H1 (cell line): ENCODE data around the gene TMA7. TPM values are rescaled to one million over a fixed set of nuclear protein-coding genes. Genes with fewer than 3 reads are reported as not detected.
A peak's percentile ranks its signal among the peaks of the same experiment; 100 is the strongest.

Experiments
- CTCF ChIA-PET: fragments of 300-600 bp; sonication (Branson Sonifier 250); formaldehyde crosslinking; loops from one replicate; lab custom pipeline; 2021; ENCODE audit not compliant: partially characterized antibody; lab: Charles Lee
- POLR2A ChIA-PET: fragments of 300-600 bp; sonication (Branson Sonifier 250); formaldehyde crosslinking; loops from one replicate; lab custom pipeline; 2021; ENCODE audit warnings: inconsistent platforms; ENCODE audit not compliant: partially characterized antibody; lab: Charles Lee
- DNase-seq, 2 experiments: peaks; one replicate each; pipeline versions ENCODE4 v3.0.0 to v3.0.0-alpha.2; 2010 to 2022; ENCODE audit warnings: low spot score in 2 of 2, low read depth in 1 of 2, mixed read lengths in 1 of 2
- FAIRE-seq: peaks from 2 replicates; lab custom pipeline; 2011; peaks lifted over from hg19 to GRCh38; lab: Jason Lieb, UNC
- H2AFZ ChIP-seq: 2 replicates; pipeline ENCODE4 v1.8.1; 2012; ENCODE audit warnings: low read length, inconsistent platforms
- H2AK5ac ChIP-seq: 2 replicates; pipeline ENCODE4 v1.6.1; 2013; ENCODE audit warnings: low read depth, low read length
- H2BK120ac ChIP-seq: replicated peaks from 2 replicates; pipeline ENCODE3; 2013; ENCODE audit warnings: low read depth, low read length, inconsistent platforms
- H2BK12ac ChIP-seq: 2 replicates; pipeline ENCODE4 v1.6.1; 2013; ENCODE audit warnings: low read depth, low read length
- H2BK15ac ChIP-seq: 2 replicates; pipeline ENCODE4 v1.6.1; 2013; ENCODE audit warnings: low read length
- H2BK20ac ChIP-seq: 2 replicates; pipeline ENCODE4 v1.6.1; 2013; ENCODE audit warnings: low read length
- H2BK5ac ChIP-seq: 2 replicates; pipeline ENCODE4 v1.6.1; 2013; ENCODE audit warnings: low read depth, low read length
- H3K14ac ChIP-seq: 2 replicates; pipeline ENCODE4 v1.6.1; 2013; ENCODE audit warnings: inconsistent platforms; ENCODE audit not compliant: insufficient read length
- H3K18ac ChIP-seq: 2 replicates; pipeline ENCODE4 v1.6.1; 2013; ENCODE audit warnings: low read length; ENCODE audit errors: extremely low read depth
- H3K23ac ChIP-seq: 2 replicates; pipeline ENCODE4 v1.6.1; 2013; ENCODE audit warnings: inconsistent platforms; ENCODE audit not compliant: insufficient read length
- H3K23me2 ChIP-seq: 2 replicates; pipeline ENCODE4 v1.6.1; 2013; ENCODE audit warnings: low read depth, low read length
- H3K27ac ChIP-seq: 2 replicates; pipeline ENCODE4 v1.6.1; 2011; ENCODE audit warnings: low read depth, low read length, inconsistent platforms
- H3K27me3 ChIP-seq, 4 experiments: replicated peaks in 1 of 4; 1 replicate in 1 of 4; 2 replicates in 3 of 4; pipeline versions ENCODE4 v1.6.1 to v1.8.1; 2011 to 2013; ENCODE audit warnings: low read length in 3 of 4, mild to moderate bottlenecking in 3 of 4, inconsistent platforms in 2 of 4, mixed read lengths in 2 of 4, moderate library complexity in 1 of 4; ENCODE audit not compliant: control insufficient read depth in 3 of 4, insufficient read depth in 3 of 4; ENCODE audit errors: extremely low read depth in 1 of 4
- H3K36me3 ChIP-seq, 4 experiments: 2 replicates each; pipeline versions ENCODE4 v1.6.1 to v1.8.1; 2011 to 2013; ENCODE audit warnings: mild to moderate bottlenecking in 4 of 4, low read length in 3 of 4, moderate library complexity in 2 of 4, control low read depth in 1 of 4, inconsistent platforms in 1 of 4; ENCODE audit not compliant: insufficient read depth in 4 of 4, control insufficient read depth in 2 of 4
- H3K4ac ChIP-seq: replicated peaks from 2 replicates; pipeline ENCODE3; 2013; ENCODE audit warnings: low read length, low read depth, mixed read lengths, inconsistent platforms; ENCODE audit not compliant: insufficient read length
- H3K4me1 ChIP-seq, 4 experiments: replicated peaks in 1 of 4; 1 replicate in 1 of 4; 2 replicates in 3 of 4; pipeline versions ENCODE4 v1.6.1 to v1.8.1; 2011 to 2013; ENCODE audit warnings: low read length in 3 of 4, inconsistent platforms in 2 of 4, mixed read lengths in 1 of 4; ENCODE audit not compliant: insufficient read depth in 4 of 4, control insufficient read depth in 3 of 4
- H3K4me2 ChIP-seq, 2 experiments: 2 replicates each; pipeline versions ENCODE4 v1.6.1 to v1.8.1; 2011 to 2013; ENCODE audit warnings: low read depth in 2 of 2, low read length in 2 of 2, control low read depth in 1 of 2, inconsistent platforms in 1 of 2, mild to moderate bottlenecking in 1 of 2; ENCODE audit not compliant: insufficient read depth in 1 of 2
- H3K4me3 ChIP-seq, 4 experiments: fragments of 200-600, 300-600 bp in 1 of 4; sonication (generic), shearing (Covaris generic), sonication (Bioruptor Twin) in 1 of 4; 2 replicates each; pipeline versions ENCODE4 v1.5.1 to v1.8.1; 2011 to 2016; ENCODE audit warnings: low read length in 4 of 4, low read depth in 3 of 4, control low read depth in 2 of 4, inconsistent platforms in 2 of 4, mild to moderate bottlenecking in 2 of 4, mixed read lengths in 1 of 4, moderate library complexity in 1 of 4; ENCODE audit not compliant: insufficient read depth in 2 of 4; ENCODE audit errors: extremely low read depth in 1 of 4
- H3K56ac ChIP-seq: replicated peaks from 2 replicates; pipeline ENCODE3; 2013; ENCODE audit warnings: low read depth, mild to moderate bottlenecking, mixed read lengths, low read length, inconsistent platforms; ENCODE audit not compliant: insufficient read length
- H3K79me1 ChIP-seq: 2 replicates; pipeline ENCODE4 v1.6.1; 2013; ENCODE audit warnings: low read depth, low read length, control low read depth
- H3K79me2 ChIP-seq, 2 experiments: 2 replicates each; pipeline versions ENCODE4 v1.6.1 to v1.8.1; 2012 to 2013; ENCODE audit warnings: low read length in 2 of 2, mild to moderate bottlenecking in 2 of 2, inconsistent platforms in 1 of 2; ENCODE audit not compliant: insufficient read depth in 2 of 2, control insufficient read depth in 1 of 2
- H3K9ac ChIP-seq, 4 experiments: replicated peaks in 1 of 4; 1 replicate in 1 of 4; 2 replicates in 3 of 4; pipeline versions ENCODE4 v1.6.1 to v1.8.1; 2011 to 2013; ENCODE audit warnings: low read depth in 3 of 4, low read length in 3 of 4, control low read depth in 2 of 4, mild to moderate bottlenecking in 2 of 4, moderate library complexity in 2 of 4, inconsistent platforms in 1 of 4; ENCODE audit errors: extremely low read depth in 1 of 4
- H3K9me3 ChIP-seq, 2 experiments: 2 replicates each; pipeline versions ENCODE4 v1.6.1 to v1.8.1; 2012 to 2013; ENCODE audit warnings: mild to moderate bottlenecking in 2 of 2, moderate library complexity in 2 of 2, control low read depth in 1 of 2, inconsistent platforms in 1 of 2, low read depth in 1 of 2, low read length in 1 of 2, mixed read lengths in 1 of 2; ENCODE audit not compliant: insufficient read depth in 2 of 2
- H4K20me1 ChIP-seq, 2 experiments: replicated peaks in 1 of 2; 2 replicates each; pipeline versions ENCODE3 to v1.8.1; 2011 to 2013; ENCODE audit warnings: inconsistent platforms in 2 of 2, low read length in 2 of 2, mild to moderate bottlenecking in 1 of 2; ENCODE audit not compliant: insufficient read depth in 2 of 2, control insufficient read depth in 1 of 2
- H4K5ac ChIP-seq: 2 replicates; pipeline ENCODE4 v1.6.1; 2013; ENCODE audit warnings: low read length, low read depth, mixed read lengths, inconsistent platforms; ENCODE audit not compliant: insufficient read length
- H4K8ac ChIP-seq: 2 replicates; pipeline ENCODE4 v1.8.0; 2013; ENCODE audit warnings: mild to moderate bottlenecking, moderate library complexity, low read length, inconsistent platforms; ENCODE audit not compliant: insufficient read depth; ENCODE audit errors: extremely low read depth
- H4K91ac ChIP-seq: replicated peaks from 2 replicates; pipeline ENCODE3; 2013; ENCODE audit warnings: low read length, mixed read lengths, inconsistent platforms; ENCODE audit not compliant: insufficient read length
- EP300 ChIP-seq, 2 experiments: IDR thresholded peaks; 1 replicate in 1 of 2; 2 replicates in 1 of 2; pipeline ENCODE4 v1.6.1; 2011 to 2012; ENCODE audit warnings: low read depth in 2 of 2, low read length in 2 of 2, mild to moderate bottlenecking in 2 of 2, borderline replicate concordance in 1 of 2, inconsistent platforms in 1 of 2, moderate library complexity in 1 of 2
- POLR2A ChIP-seq, 2 experiments: IDR thresholded peaks; 1 replicate in 1 of 2; 2 replicates in 1 of 2; pipeline ENCODE4 v1.6.1; 2011; ENCODE audit warnings: low read depth in 2 of 2, low read length in 2 of 2, mild to moderate bottlenecking in 2 of 2; ENCODE audit errors: control extremely low read depth in 1 of 2
- RAD21 ChIP-seq, 2 experiments: IDR thresholded peaks in 1 of 2; conservative IDR thresholded peaks in 1 of 2; 2 replicates each; pipeline ENCODE4 v1.6.1; 2011; ENCODE audit warnings: low read depth in 2 of 2, low read length in 2 of 2, improper control_type of control experiment in 1 of 2, inconsistent platforms in 1 of 2, mild to moderate bottlenecking in 1 of 2, moderate library complexity in 1 of 2
- TBP ChIP-seq: IDR thresholded peaks from 2 replicates; pipeline ENCODE4 v1.6.1; 2011; ENCODE audit warnings: low read depth, low read length, improper control_type of control experiment
- TEAD4 ChIP-seq: IDR thresholded peaks from 2 replicates; pipeline ENCODE4 v1.6.1; 2012; ENCODE audit warnings: low read depth, low read length, inconsistent platforms, mixed read lengths
- WGBS, 2 experiments: shearing (Covaris generic) in 1 of 2; methylation state at CpG; one replicate each; pipeline versions ENCODE4 v1.1.6 to v1.1.7; 2013 to 2015; ENCODE audit warnings: low lambda C conversion rate in 2 of 2, mixed read lengths in 2 of 2, inconsistent platforms in 1 of 2, low coverage in 1 of 2, missing lambda C conversion rate in 1 of 2; ENCODE audit not compliant: insufficient replicate concordance in 2 of 2, insufficient coverage in 1 of 2, insufficient read length in 1 of 2; ENCODE audit errors: extremely low coverage in 1 of 2, missing lambda C conversion rate in 1 of 2; 5-methylcytosine and 5-hydroxymethylcytosine counted together
- long read RNA-seq, 2 experiments: library from RNA in 1 of 2; library from capped mRNA in 1 of 2; stranded (forward); transcript quantifications; one replicate each; pipeline ENCODE4 v2.0.0, GENCODE V29; 2021; ENCODE audit warnings: inconsistent platforms in 1 of 2
- polyA minus RNA-seq, 3 experiments: library from RNA; depleted of rRNA, polyadenylated mRNA; stranded (reverse); fragments of >200 nt; gene quantifications; 1 replicate in 2 of 3; 2 replicates in 1 of 3; pipeline ENCODE4 v1.2.3, GENCODE V29; 2011
- polyA plus RNA-seq, 7 experiments: library from polyadenylated mRNA; depleted of rRNA in 3 of 7; stranded (reverse) in 5 of 7; unstranded in 2 of 7; fragments of >200 nt in 5 of 7; fragments of 200-250 nt in 2 of 7; gene quantifications; 1 replicate in 5 of 7; 2 replicates in 1 of 7; 4 replicates in 1 of 7; pipeline versions ENCODE4 v1.2.1 to v1.2.3, GENCODE V29; 2011 to 2013; ENCODE audit warnings: missing spikeins in 2 of 7, mixed read lengths in 2 of 7
- total RNA-seq: library from RNA; stranded (reverse); fragmentation: NEBNext Ultra II Directional; extraction: Animal tissue kit (Norgen Biotek cat#: 25700); gene quantifications from 2 replicates; pipeline ENCODE4 v1.2.1, GENCODE V29; 2021
- TF ChIP-seq, protein P1 (sequence below): IDR thresholded peaks from 2 replicates; pipeline ENCODE4 v1.6.1; 2011; ENCODE audit warnings: low read depth, mild to moderate bottlenecking, low read length; ENCODE audit not compliant: insufficient read depth

The TMA7 gene
- 305 and 322 TPM in 2 replicates for total RNA-seq
- 83.3 and 138 TPM in 2 replicates for polyA plus RNA-seq (2011; rRNA removed)
- polyA plus RNA-seq (2011; cell fraction: cytosol; rRNA removed): 282 TPM
- 36.5 TPM for polyA plus RNA-seq (2011; cell fraction: nucleus; rRNA removed)
- polyA plus RNA-seq (2012, experiment 1 of 2): 470 to 570 TPM (median 490 TPM) in 4 replicates
- 141 TPM for polyA plus RNA-seq (2012, experiment 2 of 2)
- polyA plus RNA-seq (2013, experiment 1 of 2): 965 TPM
- 959 TPM for polyA plus RNA-seq (2013, experiment 2 of 2)
- 8.2 and 9.6 TPM in 2 replicates for polyA minus RNA-seq (2011; rRNA and poly(A)+ RNA removed)
- polyA minus RNA-seq (2011; cell fraction: cytosol; rRNA and poly(A)+ RNA removed): 42.3 TPM
- 34.3 TPM for polyA minus RNA-seq (2011; cell fraction: nucleus; rRNA and poly(A)+ RNA removed)
- long read RNA-seq, experiment 1, transcript TMA7-202 (3 exons, 619 nt): minor isoform, 73 of 174 reads
- long read RNA-seq, experiment 1, transcript TMA7-201 (4 exons, 561 nt): major isoform, 75 of 174 reads
- long read RNA-seq, experiment 1, partial matches to known transcripts: 19 of 174 reads
- long read RNA-seq, experiment 1, other reads (novel, unspliced or antisense): 7 of 174 reads
- long read RNA-seq, experiment 2, transcript TMA7-202 (3 exons, 619 nt): major isoform, 7 of 12 reads
- long read RNA-seq, experiment 2, partial matches to known transcripts: 0 of 12 reads
- long read RNA-seq, experiment 2, other reads (novel, unspliced or antisense): 1 of 12 reads

DNA sequence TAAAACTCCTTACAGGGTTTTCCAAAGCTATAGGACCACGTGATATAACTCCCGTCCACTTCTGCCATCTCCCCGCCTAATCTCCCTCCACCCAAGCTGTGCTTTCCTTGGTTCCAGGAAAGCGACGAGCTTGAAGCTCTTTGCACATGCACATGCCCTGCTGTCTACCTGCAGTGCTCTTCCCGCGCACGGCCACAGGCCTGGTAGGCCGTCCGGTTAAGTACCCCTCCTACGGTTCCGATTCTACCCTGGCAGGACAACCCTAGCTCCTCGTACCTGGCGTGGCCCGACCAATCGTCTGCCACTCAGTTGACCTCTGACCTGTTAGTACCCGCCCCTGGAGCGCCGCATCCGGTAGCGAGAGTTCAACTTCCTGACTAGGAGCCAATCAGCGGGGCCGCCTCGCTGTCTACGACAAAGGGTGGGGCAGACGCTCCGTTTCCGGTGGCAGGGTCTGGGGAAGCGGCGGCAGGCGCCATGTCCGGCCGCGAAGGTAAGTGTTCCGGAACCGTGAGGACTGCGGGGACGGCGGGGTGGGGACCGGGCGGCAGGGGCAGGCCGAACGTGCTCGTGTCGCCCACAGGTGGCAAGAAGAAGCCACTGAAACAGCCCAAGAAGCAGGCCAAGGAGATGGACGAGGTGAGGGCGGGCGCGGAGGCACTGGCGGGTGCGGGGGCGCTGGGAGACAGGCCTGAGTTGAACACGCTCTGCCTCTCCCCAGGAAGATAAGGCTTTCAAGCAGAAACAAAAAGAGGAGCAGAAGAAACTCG lies at the start of gene TMA7, which contains the start of gene CCDC51:
TSS of gene TMA7 (plus strand) at position 438 of the 770 bp plus-strand sequence. CDS start at position 478, 40 bp downstream.
TSS of gene CCDC51 (minus strand) at position 300 of the 770 bp plus-strand sequence. CDS start 4,991 bp downstream, outside the sequence.
- H3K36me3 ChIP-seq: peaks cover 3 to 27% (median 13%) of the 10 kb centered on the region in 4 experiments; a peak in 5 of 8 replicates
- H3K56ac ChIP-seq: peak within 1 kb of the TSS; percentile 83
- H3K14ac ChIP-seq: no peak within 1 kb of the TSS
- H4K8ac ChIP-seq: peak within 1 kb of the TSS; percentile 97
- H2AK5ac ChIP-seq: peak within 1 kb of the TSS; percentile 54; the same call in 1 of the 2 replicates
- 2% methylated on average over 54 of the region's 54 CpGs; no CpG with 5 or more reads in 1 of the 2 experiments for WGBS, 2 experiments
- H3K27me3 ChIP-seq: no peaks in the 10 kb centered on the region
- H2AFZ ChIP-seq: peak within 1 kb of the TSS; percentile 24; the same call in 1 of the 2 replicates
- peaks cover 3% of the 10 kb centered on the region; the same call in 1 of the 2 replicates for H3K23me2 ChIP-seq
- no peak within 1 kb of the TSS for H3K23ac ChIP-seq
- H3K9me3 ChIP-seq: no peaks in the 10 kb centered on the region
- peak within 1 kb of the TSS; percentile 95 for H3K4ac ChIP-seq
- peaks cover 0 to 6% of the 10 kb centered on the region in 2 experiments for H4K20me1 ChIP-seq
- peak within 1 kb of the TSS; percentile 94 for H2BK120ac ChIP-seq
- peaks cover 8% of the 10 kb centered on the region for H3K79me1 ChIP-seq
- DNase-seq (peak; percentile 94 to 97), FAIRE-seq (peak; percentile 84)
- peak within 1 kb of the TSS; percentile 80 for H3K27ac ChIP-seq
- peak within 1 kb of the TSS; percentile 99 for H2BK5ac ChIP-seq
- peak within 1 kb of the TSS; percentile 100 for H3K18ac ChIP-seq
- peak within 1 kb of the TSS; percentile 97 for H4K5ac ChIP-seq
- CTCF ChIA-PET: interaction anchor here (0.8 to 2.5 kb wide), 13 partner anchors 12 to 548 kb away, joined by 3 to 16 read pairs (median 5); partner anchors contain the start of gene PFKFB4
- peaks cover 0 to 8% (median 3%) of the 10 kb centered on the region in 4 experiments; a peak in 5 of 7 replicates for H3K4me1 ChIP-seq
- H3K79me2 ChIP-seq: peaks cover 5 to 40% of the 10 kb centered on the region in 2 experiments; a peak in 3 of 4 replicates
- peak within 1 kb of the TSS; percentile 80 to 99 (median 94) for H3K4me3 ChIP-seq
- H2BK20ac ChIP-seq: 0 out of 2 replicates have a peak within 1 kb of the TSS, but pooled peaks have one; percentile 61
- H3K4me2 ChIP-seq: peak within 1 kb of the TSS; percentile 77 to 89
- H2BK12ac ChIP-seq: peak within 1 kb of the TSS; percentile 97; the same call in 1 of the 2 replicates
- peak within 1 kb of the TSS; percentile 82 to 94 (median 87) for H3K9ac ChIP-seq
- POLR2A ChIA-PET: interaction anchor here (0.6 to 10.3 kb wide), 34 partner anchors 10 to 567 kb away, joined by 3 to 233 read pairs (median 4); partner anchors contain the start of genes CDC25A, PFKFB4, PLXNB1 and SHISA5
- H4K91ac ChIP-seq: peak within 1 kb of the TSS; percentile 91
- H2BK15ac ChIP-seq: peak within 1 kb of the TSS; percentile 99; the same call in 1 of the 2 replicates
- TF ChIP-seq TBP (peak; percentile 72; the same call in 1 of the 2 replicates), EP300 (IDR thresholded peaks at IDR 0.05; ENCODE audit: borderline replicate concordance in 1 of 2, low read depth in 2 of 2, low read length in 2 of 2) (no peak), RAD21 (IDR thresholded peaks at IDR 0.05 in 1 of 2, conservative IDR thresholded peaks at IDR 0.05 in 1 of 2; ENCODE audit: low read depth in 2 of 2, low read length in 2 of 2) (no peak), TEAD4 (no peak), POLR2A (IDR thresholded peaks at IDR 0.05; ENCODE audit: control extremely low read depth in 1 of 2, low read depth in 2 of 2, low read length in 2 of 2) (peak; percentile 77 to 88; a peak in 2 of 3 replicates)
- TF ChIP-seq, protein P1, sequence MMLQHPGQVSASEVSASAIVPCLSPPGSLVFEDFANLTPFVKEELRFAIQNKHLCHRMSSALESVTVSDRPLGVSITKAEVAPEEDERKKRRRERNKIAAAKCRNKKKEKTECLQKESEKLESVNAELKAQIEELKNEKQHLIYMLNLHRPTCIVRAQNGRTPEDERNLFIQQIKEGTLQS: no peak
